WI38 (cell line): Measurements from ENCODE around the gene ZBED2.

Experiments
- H3K4me3 ChIP-seq: 2 replicates; pipeline ENCODE4 v1.5.1; 2011; ENCODE audit warnings: low read depth, mild to moderate bottlenecking, control low read depth, low read length
- TF ChIP-seq, protein P1 (sequence below): IDR thresholded peaks from 2 replicates; pipeline ENCODE4 v1.5.1; 2012; ENCODE audit warnings: low read depth, mild to moderate bottlenecking, control low read depth, low read length

ZBED2 gene

DNA sequence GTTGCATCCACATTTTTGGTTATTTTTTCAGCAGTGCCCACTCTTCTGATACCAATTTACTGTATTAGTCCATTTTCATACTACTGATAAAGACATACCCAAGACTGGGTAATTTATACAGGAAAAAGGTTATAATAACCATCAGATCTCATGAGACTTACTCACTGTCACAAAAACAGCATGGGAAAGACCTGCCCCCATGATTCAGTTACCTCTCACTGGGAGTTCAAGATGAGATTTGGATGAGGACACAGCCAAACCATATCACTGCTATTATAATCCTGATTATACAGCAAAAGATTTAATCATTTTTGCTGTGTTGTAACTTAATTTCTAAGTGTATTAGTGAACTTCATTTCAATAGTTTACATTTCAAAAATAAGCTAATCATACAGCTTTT, 6.6 kb downstream of the ZBED2 start:
- no peak overlapping the region for H3K4me3 ChIP-seq
- TF ChIP-seq, protein P1, sequence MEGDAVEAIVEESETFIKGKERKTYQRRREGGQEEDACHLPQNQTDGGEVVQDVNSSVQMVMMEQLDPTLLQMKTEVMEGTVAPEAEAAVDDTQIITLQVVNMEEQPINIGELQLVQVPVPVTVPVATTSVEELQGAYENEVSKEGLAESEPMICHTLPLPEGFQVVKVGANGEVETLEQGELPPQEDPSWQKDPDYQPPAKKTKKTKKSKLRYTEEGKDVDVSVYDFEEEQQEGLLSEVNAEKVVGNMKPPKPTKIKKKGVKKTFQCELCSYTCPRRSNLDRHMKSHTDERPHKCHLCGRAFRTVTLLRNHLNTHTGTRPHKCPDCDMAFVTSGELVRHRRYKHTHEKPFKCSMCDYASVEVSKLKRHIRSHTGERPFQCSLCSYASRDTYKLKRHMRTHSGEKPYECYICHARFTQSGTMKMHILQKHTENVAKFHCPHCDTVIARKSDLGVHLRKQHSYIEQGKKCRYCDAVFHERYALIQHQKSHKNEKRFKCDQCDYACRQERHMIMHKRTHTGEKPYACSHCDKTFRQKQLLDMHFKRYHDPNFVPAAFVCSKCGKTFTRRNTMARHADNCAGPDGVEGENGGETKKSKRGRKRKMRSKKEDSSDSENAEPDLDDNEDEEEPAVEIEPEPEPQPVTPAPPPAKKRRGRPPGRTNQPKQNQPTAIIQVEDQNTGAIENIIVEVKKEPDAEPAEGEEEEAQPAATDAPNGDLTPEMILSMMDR: no peak

DNA sequence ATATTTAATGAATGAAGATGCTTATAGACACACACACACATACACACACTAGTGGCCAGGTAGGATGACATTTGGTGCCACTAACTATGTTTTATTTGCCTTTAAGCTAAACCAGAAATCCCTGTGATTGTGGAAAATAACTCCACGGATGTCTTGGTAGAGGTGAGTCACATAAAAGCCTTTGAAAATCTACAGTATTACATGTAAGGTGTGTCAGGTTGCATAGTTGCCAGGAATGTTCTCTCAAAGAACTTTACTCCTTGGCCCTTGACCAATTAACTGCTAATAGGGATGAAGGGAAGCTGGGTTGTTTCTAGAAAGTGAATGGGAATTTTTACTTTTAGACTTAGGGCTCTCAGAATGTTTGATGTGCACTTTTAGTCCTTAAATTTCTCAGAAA, 9.9 kb downstream of the ZBED2 start:
- H3K4me3 ChIP-seq: no peak overlapping the region
- TF ChIP-seq, protein P1: no peak

DNA sequence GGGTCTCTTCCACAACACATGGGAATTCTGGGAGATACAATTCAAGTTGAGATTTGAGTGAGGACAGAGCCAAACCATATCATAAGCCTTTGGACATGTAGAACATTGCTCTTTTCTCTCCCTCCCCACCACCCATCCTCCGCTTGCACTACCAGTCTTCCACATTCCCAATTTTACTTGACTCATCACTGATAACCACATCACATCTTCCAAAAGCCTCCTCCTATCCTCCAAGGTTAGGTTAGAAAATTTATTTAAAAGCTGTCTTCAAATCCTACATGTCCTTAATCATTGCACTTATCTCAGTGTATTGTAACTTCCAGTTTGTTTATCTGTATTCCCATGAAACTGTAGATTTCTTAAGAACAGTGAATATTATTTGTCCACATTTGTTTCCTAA, 10.4 kb downstream of the ZBED2 start:
- no peak overlapping the region for H3K4me3 ChIP-seq
- TF ChIP-seq, protein P1: no peak

DNA sequence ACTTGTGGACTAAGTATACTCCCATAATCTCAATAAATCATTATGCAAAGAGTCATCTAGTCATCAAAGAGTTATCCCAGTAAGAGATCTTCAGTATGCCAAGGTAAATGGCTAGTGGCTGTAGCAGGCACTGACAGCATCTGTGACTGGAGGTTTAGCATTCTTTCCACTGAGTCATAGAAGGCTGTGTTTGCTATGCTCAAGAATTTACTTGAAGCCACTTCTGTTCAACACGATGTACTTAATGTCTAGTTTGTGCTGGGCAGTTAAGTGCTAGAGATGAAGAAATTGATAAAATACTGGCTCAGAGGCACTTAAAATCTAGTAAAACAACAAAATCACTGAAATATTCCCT, 13.0 kb downstream of the ZBED2 start:
- TF ChIP-seq, protein P1: no peak
- no peak overlapping the region for H3K4me3 ChIP-seq

DNA sequence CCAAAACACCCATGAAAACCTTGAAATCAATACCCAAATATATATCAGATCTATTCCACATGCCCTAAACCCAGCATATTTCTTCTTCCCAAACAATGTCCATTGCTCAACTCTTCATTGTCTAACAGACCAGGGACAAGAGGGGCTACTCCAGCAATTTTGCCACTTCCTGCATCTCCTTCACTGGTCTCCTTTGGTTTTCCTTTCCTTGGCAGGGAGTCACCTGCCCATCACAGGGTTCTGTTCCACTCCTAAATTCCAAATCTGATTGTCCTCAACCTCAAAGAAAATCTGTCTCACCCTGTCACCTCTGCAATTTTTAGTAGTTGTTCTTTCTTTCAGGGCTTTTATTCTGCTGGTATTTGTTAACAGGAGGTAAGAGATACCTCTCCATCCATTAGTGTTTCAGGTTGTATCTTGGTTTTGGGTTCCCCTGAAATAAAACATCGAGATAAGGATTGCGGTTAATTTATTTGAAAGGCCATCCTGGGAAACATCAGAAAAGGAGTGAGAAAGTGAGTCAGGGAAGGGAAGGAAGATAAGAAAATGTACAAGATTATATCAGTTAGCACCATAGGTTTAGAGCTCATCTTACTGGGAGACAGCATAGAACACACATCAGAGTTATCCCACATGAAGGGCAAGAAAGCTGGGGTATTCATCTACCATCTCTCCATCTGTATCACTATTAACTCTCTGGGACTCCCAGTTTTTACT, 13.6 kb downstream of the ZBED2 start:
- TF ChIP-seq, protein P1: no peak
- no peak overlapping the region for H3K4me3 ChIP-seq

DNA sequence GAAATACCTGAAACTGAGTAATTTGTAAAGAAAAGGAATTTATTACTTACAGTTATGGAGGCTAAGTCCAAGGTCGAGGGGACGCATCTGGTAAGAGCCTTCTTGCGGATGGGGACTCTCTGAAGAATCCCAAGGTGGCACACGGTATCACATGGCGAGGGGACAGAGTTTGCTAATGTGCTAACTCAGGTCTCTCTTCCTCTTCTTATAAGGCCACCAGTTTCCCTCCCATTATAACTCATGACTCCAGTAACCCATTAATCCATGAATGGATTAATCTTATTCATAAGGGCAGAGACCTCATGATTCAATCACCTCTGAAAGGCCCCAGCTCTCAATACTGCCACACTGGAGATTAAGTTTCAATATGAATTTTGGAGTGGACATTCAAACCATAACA, 15.7 kb downstream of the ZBED2 start:
- H3K4me3 ChIP-seq: no peak overlapping the region
- TF ChIP-seq, protein P1: no peak

DNA sequence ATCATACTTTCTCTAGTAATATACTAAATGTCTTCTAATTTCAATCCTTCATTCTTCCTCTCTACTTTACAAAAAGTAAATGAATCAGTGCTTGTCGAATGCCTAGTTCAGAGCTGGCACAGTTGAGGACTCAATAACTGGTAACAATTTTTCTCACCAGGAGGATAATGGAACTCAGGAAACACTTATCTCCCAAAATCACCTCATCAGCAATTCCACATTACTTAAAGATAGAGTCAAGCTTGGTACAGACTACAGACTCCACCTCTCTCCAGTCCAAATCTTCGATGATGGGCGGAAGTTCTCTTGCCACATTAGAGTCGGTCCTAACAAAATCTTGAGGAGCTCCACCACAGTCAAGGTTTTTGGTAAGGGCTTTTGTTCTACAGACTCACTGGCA, 16.3 kb downstream of the ZBED2 start:
- TF ChIP-seq, protein P1: no peak
- H3K4me3 ChIP-seq: no peak overlapping the region
